OCI-LY3 (cell line): ENCODE results near the gene PDE4D.

Source experiments
- EZH2phosphoT487 ChIP-seq: fragments of 200-600 bp; shearing (Covaris generic); IDR thresholded peaks from 2 replicates; pipeline ENCODE4 v1.6.1; 2018; ENCODE audit warnings: antibody characterized with exemption, mixed run types, low read depth
- TF ChIP-seq, protein P1 (sequence below): fragments of 200-600, 300-600 bp; sonication (generic); IDR thresholded peaks from 2 replicates; pipeline ENCODE4 v1.5.1; 2014; ENCODE audit warnings: antibody characterized with exemption, low read length, low read depth

DNA sequence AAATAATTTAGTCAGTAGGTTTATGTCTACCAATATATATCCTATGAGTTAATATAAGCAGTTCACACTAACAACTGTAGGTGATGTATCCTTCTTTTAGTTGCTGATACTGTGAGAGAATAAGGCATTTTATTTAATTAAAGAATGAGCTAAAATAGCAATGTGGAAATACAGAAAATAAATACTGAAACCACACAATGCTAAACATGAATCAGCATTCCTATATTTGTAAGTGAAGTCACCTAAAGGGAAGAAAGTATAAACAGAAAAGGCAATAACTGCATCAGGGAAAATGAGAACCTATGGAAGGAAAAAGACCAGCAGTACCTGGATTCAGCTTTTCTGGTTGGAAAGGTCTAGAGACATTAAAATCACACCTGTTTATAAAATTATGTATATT is 336.0 kb downstream of the PDE4D start:
- TF ChIP-seq, protein P1, sequence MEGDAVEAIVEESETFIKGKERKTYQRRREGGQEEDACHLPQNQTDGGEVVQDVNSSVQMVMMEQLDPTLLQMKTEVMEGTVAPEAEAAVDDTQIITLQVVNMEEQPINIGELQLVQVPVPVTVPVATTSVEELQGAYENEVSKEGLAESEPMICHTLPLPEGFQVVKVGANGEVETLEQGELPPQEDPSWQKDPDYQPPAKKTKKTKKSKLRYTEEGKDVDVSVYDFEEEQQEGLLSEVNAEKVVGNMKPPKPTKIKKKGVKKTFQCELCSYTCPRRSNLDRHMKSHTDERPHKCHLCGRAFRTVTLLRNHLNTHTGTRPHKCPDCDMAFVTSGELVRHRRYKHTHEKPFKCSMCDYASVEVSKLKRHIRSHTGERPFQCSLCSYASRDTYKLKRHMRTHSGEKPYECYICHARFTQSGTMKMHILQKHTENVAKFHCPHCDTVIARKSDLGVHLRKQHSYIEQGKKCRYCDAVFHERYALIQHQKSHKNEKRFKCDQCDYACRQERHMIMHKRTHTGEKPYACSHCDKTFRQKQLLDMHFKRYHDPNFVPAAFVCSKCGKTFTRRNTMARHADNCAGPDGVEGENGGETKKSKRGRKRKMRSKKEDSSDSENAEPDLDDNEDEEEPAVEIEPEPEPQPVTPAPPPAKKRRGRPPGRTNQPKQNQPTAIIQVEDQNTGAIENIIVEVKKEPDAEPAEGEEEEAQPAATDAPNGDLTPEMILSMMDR, result no peak
- no peak for TF ChIP-seq EZH2phosphoT487
